ENCODE measurements around the gene PSMB9. TPM values are rescaled to one million over a fixed set of nuclear protein-coding genes. Genes with fewer than 3 reads are reported as not detected.

PSMB9 gene
- total and polyA plus RNA-seq, 2 donors (not counting 1 experiment from before 2014, with no cell fraction given) = 181 to 242 TPM

DNA sequence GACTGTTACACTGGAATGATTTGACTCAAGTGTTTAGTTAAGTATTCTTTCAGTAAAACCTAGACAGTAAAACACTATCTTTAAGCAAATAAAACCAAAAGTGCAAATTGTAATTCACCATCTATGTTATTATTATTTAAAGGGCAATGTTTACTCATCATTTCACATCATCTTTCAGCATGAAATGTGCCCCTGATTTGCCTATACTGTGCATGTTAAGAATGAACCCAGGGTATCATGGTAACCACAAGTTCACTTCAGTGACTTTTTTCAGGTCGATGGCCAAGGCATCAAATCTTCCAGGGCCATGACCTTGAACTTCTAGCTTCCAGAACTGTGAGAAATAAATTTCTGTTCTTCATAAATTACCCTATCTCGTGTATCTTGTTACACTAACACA is 35.1 kb upstream of the PSMB9 start:
- H3K79me2 ChIP-seq (ENCODE audit: control insufficient read depth, insufficient read depth, low read length) = peaks cover 48% of the 10 kb centered on the region
- peaks cover 75% of the 10 kb centered on the region for H3K4me1 Mint-ChIP-seq
- peak overlapping the region in 1 of 5 experiments; percentile 2 for H3K4me3 ChIP-seq (ENCODE audit: control extremely low read depth in 1 of 5, extremely low read depth in 1 of 5, insufficient read depth in 1 of 5, low read depth in 2 of 5, low read length in 4 of 5)
- CTCF ChIA-PET = interaction anchor here (1.4 to 4.1 kb wide), 4 partner anchors 9 to 50 kb away, joined by 4 to 24 read pairs (median 13); partner anchors contain the start of gene TAP2
- H3K36me3 ChIP-seq (replicated peaks in 1 of 2; ENCODE audit: control extremely low read depth in 1 of 2, control insufficient read depth in 1 of 2, extremely low read depth in 1 of 2, insufficient read depth in 2 of 2, low read length in 1 of 2) = peaks cover 0 to 13% of the 10 kb centered on the region in 2 experiments
- H3K9me3 ChIP-seq (ENCODE audit: control extremely low read depth in 1 of 3, control insufficient read depth in 2 of 3, insufficient read depth in 1 of 3, low read length in 2 of 3) = no peaks in the 10 kb centered on the region
- H2AFZ ChIP-seq (ENCODE audit: insufficient read depth, low read depth, low read length, poor library complexity, severe bottlenecking) = no peak overlapping the region
- H3K27ac Mint-ChIP-seq = peak overlapping the region; percentile 51
- WGBS (ENCODE audit: insufficient coverage) = 0% methylated on average over 1 of the region's 2 CpGs
- no peaks in the 10 kb centered on the region for H3K9me3 Mint-ChIP-seq (ENCODE audit: insufficient read depth)
- peak overlapping the region; percentile 26 for H3K4me2 ChIP-seq (replicated peaks; ENCODE audit: low read depth, low read length, poor library complexity, severe bottlenecking)
- H3K27ac ChIP-seq (ENCODE audit: low read length in 2 of 2) = peak overlapping the region in 1 of 2 donors; percentile 11
- DNase-seq (no peak), ATAC-seq (ENCODE audit: low read depth) (no peak)
- no peaks in the 10 kb centered on the region for H3K27me3 Mint-ChIP-seq
- intact Hi-C loops (cut with micrococcal nuclease) = loop anchor here (5.0 to 10.0 kb wide), 2 partner anchors 48 to 126 kb away; partner anchors contain the start of gene HLA-DMB
- peaks cover 65% of the 10 kb centered on the region in 2 donors for H3K4me1 ChIP-seq (ENCODE audit: control insufficient read depth in 2 of 2, insufficient read depth in 2 of 2, low read length in 2 of 2)
- H3K9ac ChIP-seq (ENCODE audit: low read length) = no peak overlapping the region
- H4K20me1 ChIP-seq (ENCODE audit: control insufficient read depth, insufficient read depth, low read length, poor library complexity, severe bottlenecking) = peaks cover 1% of the 10 kb centered on the region
- H3K27me3 ChIP-seq (replicated peaks in 1 of 4; ENCODE audit: control extremely low read depth in 1 of 4, control insufficient read depth in 3 of 4, insufficient read depth in 4 of 4, low read length in 3 of 4) = no peaks in the 10 kb centered on the region
- H3K4me3 Mint-ChIP-seq = peak overlapping the region; percentile 30
- no peak for TF ChIP-seq EZH2 (IDR thresholded peaks at IDR 0.05; ENCODE audit: borderline replicate concordance, insufficient read depth, low read depth, low read length, poor library complexity, severe bottlenecking)
- TF ChIP-seq, protein P1, sequence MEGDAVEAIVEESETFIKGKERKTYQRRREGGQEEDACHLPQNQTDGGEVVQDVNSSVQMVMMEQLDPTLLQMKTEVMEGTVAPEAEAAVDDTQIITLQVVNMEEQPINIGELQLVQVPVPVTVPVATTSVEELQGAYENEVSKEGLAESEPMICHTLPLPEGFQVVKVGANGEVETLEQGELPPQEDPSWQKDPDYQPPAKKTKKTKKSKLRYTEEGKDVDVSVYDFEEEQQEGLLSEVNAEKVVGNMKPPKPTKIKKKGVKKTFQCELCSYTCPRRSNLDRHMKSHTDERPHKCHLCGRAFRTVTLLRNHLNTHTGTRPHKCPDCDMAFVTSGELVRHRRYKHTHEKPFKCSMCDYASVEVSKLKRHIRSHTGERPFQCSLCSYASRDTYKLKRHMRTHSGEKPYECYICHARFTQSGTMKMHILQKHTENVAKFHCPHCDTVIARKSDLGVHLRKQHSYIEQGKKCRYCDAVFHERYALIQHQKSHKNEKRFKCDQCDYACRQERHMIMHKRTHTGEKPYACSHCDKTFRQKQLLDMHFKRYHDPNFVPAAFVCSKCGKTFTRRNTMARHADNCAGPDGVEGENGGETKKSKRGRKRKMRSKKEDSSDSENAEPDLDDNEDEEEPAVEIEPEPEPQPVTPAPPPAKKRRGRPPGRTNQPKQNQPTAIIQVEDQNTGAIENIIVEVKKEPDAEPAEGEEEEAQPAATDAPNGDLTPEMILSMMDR (IDR thresholded peaks at IDR 0.05) = no peak
- POLR2A ChIA-PET = no interaction called here

- no peaks in the 10 kb centered on the region for H3K27me3 Mint-ChIP-seq
- peaks cover 56% of the 10 kb centered on the region in 2 donors for H3K4me1 ChIP-seq (ENCODE audit: control insufficient read depth in 2 of 2, insufficient read depth in 2 of 2, low read length in 2 of 2)
- POLR2A ChIA-PET = interaction anchor here (1.3 kb wide), 1 partner anchor 18 kb away, joined by 4 read pairs; the partner anchor contains the start of gene TAP2
- no peak overlapping the region for H2AFZ ChIP-seq (ENCODE audit: insufficient read depth, low read depth, low read length, poor library complexity, severe bottlenecking)
- CTCF ChIA-PET = interaction anchor here (1.0 to 4.1 kb wide), 7 partner anchors 8 to 67 kb away, joined by 4 to 24 read pairs (median 4); partner anchors contain the start of gene TAP2
- ATAC-seq (ENCODE audit: low read depth) = no peak
- no peak overlapping the region for H3K4me3 ChIP-seq (ENCODE audit: control extremely low read depth in 1 of 5, extremely low read depth in 1 of 5, insufficient read depth in 1 of 5, low read depth in 2 of 5, low read length in 4 of 5)
- peak overlapping the region; percentile 26 for H3K4me2 ChIP-seq (replicated peaks; ENCODE audit: low read depth, low read length, poor library complexity, severe bottlenecking)
- H3K4me1 Mint-ChIP-seq = peaks cover 66% of the 10 kb centered on the region
- no peak for DNase-seq
- H3K27ac ChIP-seq (ENCODE audit: low read length in 2 of 2) = peak overlapping the region in 1 of 2 donors; percentile 27
- TF ChIP-seq, protein P1 (IDR thresholded peaks at IDR 0.05) = no peak
- no peak for TF ChIP-seq EZH2 (IDR thresholded peaks at IDR 0.05; ENCODE audit: borderline replicate concordance, insufficient read depth, low read depth, low read length, poor library complexity, severe bottlenecking)
- no peaks in the 10 kb centered on the region for H3K27me3 ChIP-seq (replicated peaks in 1 of 4; ENCODE audit: control extremely low read depth in 1 of 4, control insufficient read depth in 3 of 4, insufficient read depth in 4 of 4, low read length in 3 of 4)
- H4K20me1 ChIP-seq (ENCODE audit: control insufficient read depth, insufficient read depth, low read length, poor library complexity, severe bottlenecking) = no peaks in the 10 kb centered on the region
- peaks cover 39% of the 10 kb centered on the region for H3K79me2 ChIP-seq (ENCODE audit: control insufficient read depth, insufficient read depth, low read length)
- no peaks in the 10 kb centered on the region for H3K9me3 ChIP-seq (ENCODE audit: control extremely low read depth in 1 of 3, control insufficient read depth in 2 of 3, insufficient read depth in 1 of 3, low read length in 2 of 3)
- H3K27ac Mint-ChIP-seq = peak overlapping the region; percentile 56
- no peak overlapping the region for H3K9ac ChIP-seq (ENCODE audit: low read length)
- WGBS (ENCODE audit: insufficient coverage) = no CpG with 5 or more reads among the region's 3 CpGs
- no peaks in the 10 kb centered on the region for H3K9me3 Mint-ChIP-seq (ENCODE audit: insufficient read depth)
- peak overlapping the region; percentile 15 for H3K4me3 Mint-ChIP-seq
- intact Hi-C loops (cut with micrococcal nuclease) = loop anchor here (5.0 to 10.0 kb wide), 2 partner anchors 48 to 125 kb away; partner anchors contain the start of gene HLA-DMB
- peaks cover 0 to 4% of the 10 kb centered on the region in 2 experiments for H3K36me3 ChIP-seq (replicated peaks in 1 of 2; ENCODE audit: control extremely low read depth in 1 of 2, control insufficient read depth in 1 of 2, extremely low read depth in 1 of 2, insufficient read depth in 2 of 2, low read length in 1 of 2)
Measured at GRCh38 chr6:32819729-32820128, 34.3 kb upstream of the PSMB9 start.
